GM19193 (cell line): ENCODE measurements around the gene CORIN.

Experiments
- POLR2A ChIP-seq: IDR thresholded peaks from 4 replicates; pipeline ENCODE4 v1.6.1; 2011; ENCODE audit not compliant: insufficient read depth, insufficient read length; ENCODE audit errors: extremely low read depth

Gene CORIN

DNA sequence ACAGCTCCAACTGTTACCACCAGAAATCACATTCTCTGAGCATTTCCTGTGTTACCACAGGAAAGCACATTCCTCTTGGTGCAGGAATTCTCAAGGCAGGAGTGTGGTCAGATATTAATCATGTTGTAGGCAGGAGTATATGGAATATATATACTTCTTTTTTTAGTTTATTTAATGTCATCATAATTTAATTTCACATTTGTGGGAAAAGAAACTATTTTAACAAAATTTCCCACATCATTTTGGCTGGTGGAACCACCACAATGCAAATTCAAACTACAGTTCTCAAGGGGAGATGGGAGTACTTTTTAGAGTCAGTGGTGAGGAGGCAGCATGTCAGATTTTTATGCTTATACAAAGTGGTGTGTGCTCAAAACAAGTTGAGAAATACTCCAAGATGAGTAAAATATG is 213.8 kb downstream of the CORIN start:
- no peak for TF ChIP-seq POLR2A

DNA sequence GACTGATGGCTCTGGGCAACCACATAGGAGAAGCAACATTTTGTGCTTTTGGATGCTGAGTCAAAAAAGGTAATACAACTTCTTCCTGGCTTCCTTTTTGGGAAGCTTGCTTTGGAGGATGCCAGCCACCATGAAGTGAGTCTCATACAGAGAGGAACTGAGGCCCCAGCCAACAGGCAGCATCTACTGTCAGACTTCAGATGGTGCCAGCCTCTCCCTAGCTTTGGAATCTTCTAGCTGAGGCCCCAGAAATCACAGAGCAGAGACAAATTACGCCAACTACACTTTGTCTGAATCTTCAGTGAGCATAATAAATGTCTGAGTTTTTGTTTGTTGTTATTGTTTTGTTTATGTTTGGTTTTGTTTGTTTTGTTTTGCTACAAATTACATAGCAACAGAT is 216.7 kb downstream of the CORIN start:
- TF ChIP-seq POLR2A, result no peak

DNA sequence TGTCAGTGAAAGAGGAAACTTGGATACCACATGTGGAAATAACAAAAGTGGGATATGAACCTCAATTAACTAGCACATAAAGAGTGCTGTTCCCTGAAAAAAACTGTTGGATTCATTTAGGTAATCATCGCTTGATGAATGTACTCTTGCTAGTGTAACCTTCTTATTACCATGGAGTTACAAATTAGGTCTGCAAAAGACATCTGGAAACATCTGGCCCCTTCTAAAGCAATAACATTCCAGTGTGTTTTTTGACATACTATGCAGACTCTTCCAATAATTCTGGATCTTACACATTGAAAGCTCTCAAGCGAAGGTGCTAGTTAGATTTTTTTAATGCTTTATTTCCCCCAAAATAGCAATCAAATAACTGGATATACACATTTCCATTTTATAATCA is 218.2 kb downstream of the CORIN start:
- TF ChIP-seq POLR2A, result no peak

DNA sequence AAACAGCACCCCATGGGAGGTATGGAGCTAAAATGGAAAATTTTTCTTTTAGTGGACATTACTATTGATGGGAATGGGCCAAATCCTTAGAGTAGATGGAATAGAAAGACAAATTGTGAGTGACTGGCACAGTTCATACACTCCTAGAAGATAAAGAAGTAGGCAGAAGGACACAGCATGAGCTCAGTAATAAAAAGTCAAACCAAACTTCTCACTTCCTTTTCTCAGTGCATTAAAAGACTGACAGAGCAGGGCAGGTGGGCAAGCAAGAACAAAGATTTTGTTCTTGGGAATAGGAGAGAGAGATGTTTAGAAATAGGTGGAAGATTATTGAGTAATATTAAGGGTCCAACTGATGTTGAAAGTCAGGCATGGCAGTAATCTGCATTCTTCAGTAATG is 220.3 kb downstream of the CORIN start:
- TF ChIP-seq POLR2A, result no peak

DNA sequence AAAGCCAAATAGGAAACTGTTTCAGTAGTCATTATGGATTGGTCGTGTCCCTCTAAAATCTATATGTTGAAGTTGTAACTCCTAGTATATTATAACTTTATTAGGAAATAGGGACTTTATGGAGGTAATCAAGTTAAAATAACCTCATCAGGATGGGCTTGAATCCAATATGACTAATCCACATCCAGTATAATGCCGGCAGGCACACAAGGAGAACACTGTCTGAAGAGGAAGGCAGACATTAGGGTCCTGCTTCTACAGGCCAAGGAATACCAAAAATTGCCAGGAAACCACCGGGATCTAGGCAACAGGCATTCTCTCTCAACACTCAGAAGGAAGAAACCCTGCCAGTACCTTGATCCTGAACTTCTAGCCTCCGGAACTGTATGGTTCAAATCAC is 222.5 kb downstream of the CORIN start:
- TF ChIP-seq POLR2A, result no peak

DNA sequence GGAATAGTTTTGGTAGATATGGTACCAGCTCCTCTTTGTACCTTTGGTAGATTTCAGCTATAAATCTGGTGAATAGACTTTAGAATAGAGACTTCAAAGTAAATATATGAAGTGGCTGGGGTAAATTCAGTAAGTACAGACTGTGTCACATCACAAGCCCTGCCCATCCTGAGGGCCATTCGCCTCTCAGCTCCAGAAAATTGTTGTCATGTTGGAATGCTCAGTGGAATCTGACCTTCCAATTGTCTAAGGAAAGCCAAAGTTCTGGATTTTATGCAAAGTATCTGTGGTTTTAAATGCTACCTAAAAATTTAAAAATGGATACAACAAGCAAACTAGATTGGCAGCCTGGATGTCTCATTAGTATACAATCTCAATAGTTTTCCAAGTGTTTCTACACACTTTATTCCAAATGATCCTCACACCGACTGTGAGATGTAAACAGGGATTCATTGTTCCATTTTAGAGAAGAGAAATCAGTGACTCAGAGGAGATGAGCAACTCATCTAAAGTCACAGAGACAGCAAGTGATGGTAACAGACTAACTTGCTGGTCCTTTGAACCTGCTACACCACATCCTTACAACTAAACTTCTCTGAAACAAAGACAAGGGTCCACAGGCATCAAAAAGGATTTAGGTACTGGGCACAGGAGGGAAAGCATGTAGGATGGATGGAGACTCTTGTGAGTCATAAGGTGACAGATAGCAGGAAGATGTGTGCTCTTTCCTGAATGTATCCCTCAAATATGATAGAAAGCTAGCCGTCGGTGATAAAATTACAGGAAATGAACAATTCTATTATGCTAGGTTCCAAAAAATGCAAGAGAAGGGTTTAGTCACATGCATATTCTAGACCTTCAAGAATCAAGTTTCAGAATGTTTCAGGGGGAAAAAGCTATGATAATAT is 225.5 kb downstream of the CORIN start:
- no peak for TF ChIP-seq POLR2A

DNA sequence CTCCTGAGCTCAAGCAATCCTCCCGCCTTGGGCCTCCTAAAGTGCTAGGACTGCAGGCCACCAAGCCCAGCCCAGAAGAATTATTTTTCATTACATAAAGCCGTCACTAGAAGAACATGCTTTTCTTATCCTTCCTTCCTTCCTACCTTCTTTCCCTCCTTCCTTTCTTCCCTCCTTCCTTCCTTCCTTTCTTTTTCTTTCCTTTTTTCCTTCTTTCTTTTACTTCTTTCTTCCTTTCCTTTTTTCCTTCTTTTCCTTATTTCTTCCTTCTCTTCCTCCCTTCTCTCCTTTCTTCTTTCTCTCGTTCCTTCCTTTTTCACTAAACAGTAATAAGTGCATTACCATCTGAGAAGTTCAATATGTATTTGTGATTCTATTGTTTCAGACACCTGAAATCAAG is 231.4 kb downstream of the CORIN start:
- no peak for TF ChIP-seq POLR2A

DNA sequence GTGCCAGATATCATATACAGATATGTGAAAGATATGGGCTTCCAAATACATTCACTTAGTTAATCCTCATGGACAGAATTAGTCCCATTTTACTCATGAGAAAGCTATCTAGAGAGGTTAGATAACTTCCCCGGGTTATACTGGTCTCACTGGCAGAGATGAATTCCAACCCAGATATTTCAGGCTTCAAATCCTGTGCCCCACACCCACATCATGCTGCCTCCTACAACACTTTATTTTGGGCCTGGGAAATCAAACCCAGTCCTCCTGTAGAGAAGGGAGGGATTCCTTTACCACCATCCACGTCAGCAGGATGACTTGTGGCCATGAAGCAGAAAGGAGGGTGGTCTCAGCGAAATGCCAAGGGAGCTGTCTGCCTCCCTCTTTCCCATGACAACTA is 239.0 kb downstream of the CORIN start:
- no peak for TF ChIP-seq POLR2A

DNA sequence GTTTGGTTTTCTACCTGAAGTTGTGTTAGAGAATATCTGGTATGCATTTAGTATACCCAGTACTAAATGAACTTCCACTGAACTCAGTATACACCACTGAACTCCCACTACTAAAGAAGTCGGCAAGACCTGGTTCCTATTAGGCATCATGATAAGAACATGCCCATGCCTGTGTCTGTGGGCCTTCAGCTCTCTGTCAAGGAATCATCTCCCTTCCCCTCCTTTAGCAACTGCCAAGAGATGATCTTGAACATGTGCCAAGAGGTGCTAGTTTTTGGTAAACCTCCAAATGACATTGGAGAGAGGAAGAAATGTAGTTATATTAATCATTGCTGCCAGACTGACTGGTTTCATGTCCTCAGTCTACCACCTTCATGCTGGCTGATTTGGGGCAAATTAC is 239.5 kb downstream of the CORIN start:
- no peak for TF ChIP-seq POLR2A

DNA sequence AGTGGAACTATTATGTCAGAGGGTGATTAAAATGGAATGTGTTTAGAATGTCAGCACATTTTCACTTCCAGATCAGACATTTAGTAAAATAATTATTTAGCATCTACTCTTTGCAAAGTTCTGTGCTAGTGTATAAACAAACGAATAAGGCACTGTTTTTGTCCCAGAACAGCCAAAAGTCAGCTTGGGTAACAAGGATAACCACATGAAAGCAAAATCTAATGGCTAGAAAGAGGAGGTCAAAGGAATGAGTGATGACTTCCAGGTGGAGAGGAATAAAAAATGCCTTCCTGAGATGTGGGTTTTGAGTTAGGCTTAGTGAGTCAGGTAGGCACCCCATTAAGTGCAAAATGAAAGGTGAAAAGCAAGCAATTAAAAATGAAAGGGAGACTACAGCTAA is 240.2 kb downstream of the CORIN start:
- TF ChIP-seq POLR2A, result no peak

DNA sequence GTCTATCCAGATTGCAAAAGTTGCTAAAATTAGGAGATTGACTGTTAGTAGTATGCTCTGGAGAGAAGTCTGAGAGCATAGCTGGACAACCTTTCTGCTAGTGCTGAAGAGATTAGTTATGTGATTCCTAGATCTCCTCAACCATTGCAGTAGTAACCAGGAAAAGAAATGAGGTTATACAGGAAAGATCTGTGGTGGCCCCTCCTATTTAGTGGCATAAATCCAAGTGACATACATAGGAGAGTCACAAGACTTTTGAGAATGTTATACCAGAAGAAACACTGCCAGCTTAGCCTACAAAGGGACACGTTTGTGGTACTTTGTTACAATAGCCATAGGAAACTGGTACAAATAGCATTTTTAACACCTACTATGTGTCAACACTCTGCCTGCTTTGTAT is 247.5 kb downstream of the CORIN start:
- TF ChIP-seq POLR2A, result no peak

DNA sequence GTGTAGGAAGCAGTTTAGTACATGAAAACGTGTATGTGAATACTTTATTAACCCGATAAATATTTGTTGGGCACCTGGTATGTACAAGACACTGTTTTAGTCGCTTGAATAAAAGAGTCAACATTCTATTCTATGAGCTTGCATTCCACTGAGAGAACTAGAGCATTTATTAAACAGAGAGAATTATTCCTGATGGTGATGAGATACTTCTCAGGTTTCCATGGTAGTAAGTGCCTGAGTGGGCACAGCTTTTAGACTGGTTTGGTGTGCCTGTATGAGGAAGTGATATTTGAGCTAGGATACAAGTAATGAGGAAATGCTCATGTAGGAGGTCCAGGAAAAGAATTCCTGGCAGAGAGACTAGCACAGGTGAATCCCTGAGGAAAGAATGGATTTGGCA is 258.6 kb downstream of the CORIN start:
- TF ChIP-seq POLR2A, result no peak

DNA sequence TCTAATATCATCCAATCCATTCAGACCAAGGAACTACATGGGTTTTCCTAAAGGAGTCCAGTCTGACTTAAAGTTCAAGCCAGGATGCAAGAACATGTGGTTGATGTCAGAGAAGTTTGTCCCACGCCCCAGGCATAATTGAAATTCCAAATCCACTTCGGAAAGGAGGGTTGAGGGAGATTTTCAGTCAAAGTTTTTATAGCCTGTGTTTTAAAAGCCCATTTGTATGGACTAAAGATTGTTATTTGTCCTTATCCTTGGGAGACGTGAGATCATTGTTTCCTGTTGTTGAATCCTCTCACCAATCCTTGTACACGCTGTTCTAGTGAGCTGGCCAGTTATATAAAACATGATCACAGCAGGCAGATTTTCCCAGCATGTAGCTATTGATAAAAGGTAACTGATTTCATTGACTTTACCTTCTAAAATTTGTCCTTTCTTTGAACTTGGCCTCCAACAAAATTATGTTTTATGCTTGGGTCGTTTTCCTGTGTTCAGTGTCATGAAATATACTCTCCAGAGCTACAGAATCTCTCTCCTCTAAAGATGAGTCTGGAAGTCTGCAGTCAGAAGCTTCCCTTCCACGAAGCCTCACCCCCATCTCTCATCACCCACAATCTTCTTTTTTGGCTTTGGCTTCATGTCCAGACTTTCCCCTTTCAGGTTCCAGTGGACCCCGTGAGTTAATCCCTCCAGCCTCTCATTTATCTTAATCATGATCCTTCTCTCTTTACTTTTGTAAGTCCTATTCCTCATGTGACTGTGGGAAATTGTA is 259.9 kb downstream of the CORIN start:
- no peak for TF ChIP-seq POLR2A

DNA sequence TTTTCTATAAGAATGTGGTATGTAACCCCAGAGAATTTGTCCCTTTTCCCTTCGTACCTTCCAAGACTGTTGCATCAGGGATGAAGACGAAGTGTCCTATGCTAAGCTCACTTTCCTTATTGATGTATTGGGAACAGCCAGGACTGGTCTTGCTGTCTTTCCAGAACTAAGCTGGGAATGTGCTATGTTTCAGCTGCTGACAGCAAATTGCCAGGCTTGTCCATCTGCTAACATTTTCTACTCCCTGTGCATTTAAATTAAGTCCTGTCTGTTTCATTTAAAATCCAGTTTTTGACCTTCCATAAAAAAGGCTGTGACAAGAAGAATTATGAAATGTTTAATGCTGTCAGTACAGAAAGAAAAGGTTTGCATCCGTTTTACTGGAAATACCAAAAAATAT is 264.9 kb downstream of the CORIN start:
- no peak for TF ChIP-seq POLR2A

DNA sequence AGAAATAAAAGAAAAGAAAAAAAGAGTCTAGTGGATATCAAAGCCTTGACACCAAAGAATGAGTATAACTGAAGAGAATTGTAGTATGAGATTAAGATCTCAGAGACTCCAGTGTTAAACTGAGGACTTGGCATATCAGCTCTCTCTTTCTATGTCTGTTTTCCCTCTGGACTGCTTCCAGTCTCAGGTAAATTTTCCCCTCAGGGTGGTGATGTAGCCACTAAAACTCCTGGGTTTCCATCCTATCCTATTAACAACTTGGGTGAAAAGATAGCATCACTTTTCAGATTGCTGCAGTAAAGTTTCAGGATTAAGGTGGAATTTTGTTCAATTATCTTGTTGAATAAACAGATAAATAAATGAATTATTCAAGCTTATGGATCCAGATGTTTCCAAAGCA is 267.1 kb downstream of the CORIN start:
- no peak for TF ChIP-seq POLR2A

DNA sequence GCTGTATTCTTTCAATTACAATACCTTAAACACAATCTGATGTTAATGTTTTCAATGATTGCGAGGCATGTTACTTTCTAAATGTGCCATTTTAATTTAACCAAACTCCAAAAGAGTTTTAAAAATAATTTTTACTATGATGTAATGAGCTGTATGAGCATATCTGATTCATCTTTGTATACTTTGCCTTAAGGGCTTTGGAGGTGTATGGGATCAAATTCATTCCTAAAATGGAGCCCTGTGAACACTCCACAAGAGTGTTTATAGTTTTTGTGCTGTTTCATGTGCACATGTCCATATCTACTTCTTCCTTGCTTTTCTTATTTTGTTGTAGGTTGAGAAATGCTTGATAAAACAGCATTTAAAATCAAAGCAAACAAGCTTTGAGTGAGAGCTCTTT is 270.4 kb downstream of the CORIN start:
- TF ChIP-seq POLR2A, result no peak
